Measurements from ENCODE around the gene UBE2QL1. TPM values are rescaled to one million over a fixed set of nuclear protein-coding genes. Genes with fewer than 3 reads are reported as not detected.

The UBE2QL1 gene
- total RNA-seq, 1 donor from 2014 or later: 0.17 TPM

GRCh38 chr5:6447384-6448140 lies 1.1 kb upstream of the UBE2QL1 start:
- peaks cover 32% of the 10 kb centered on the region for H3K27me3 ChIP-seq (ENCODE audit: control insufficient read depth, insufficient read depth, low read length)
- TF ChIP-seq CTCF (IDR thresholded peaks at IDR 0.05; ENCODE audit: insufficient read depth, low read length, poor library complexity, severe bottlenecking): no peak
- DNase-seq (ENCODE audit: low read depth): no peak
- H3K4me3 ChIP-seq (ENCODE audit: low read depth, low read length): no peak overlapping the region
- no peaks in the 10 kb centered on the region for H3K36me3 ChIP-seq (ENCODE audit: control insufficient read depth, insufficient read depth, low read length)

- no peak overlapping the region for H3K4me3 ChIP-seq (ENCODE audit: low read depth, low read length)
- TF ChIP-seq CTCF (IDR thresholded peaks at IDR 0.05; ENCODE audit: insufficient read depth, low read length, poor library complexity, severe bottlenecking): no peak
- no peaks in the 10 kb centered on the region for H3K36me3 ChIP-seq (ENCODE audit: control insufficient read depth, insufficient read depth, low read length)
- no peak for DNase-seq (ENCODE audit: low read depth)
- peaks cover 37% of the 10 kb centered on the region for H3K27me3 ChIP-seq (ENCODE audit: control insufficient read depth, insufficient read depth, low read length)
Measured at GRCh38 chr5:6448141-6448491, 543 bp upstream of the UBE2QL1 start.

- no peak overlapping the region for H3K4me3 ChIP-seq (ENCODE audit: low read depth, low read length)
- no peak for DNase-seq (ENCODE audit: low read depth)
Measured at GRCh38 chr5:6449465-6450158, 953 bp downstream of the UBE2QL1 start.

GRCh38 chr5:6450319-6450833 lies 1.7 kb downstream of the UBE2QL1 start:
- H3K36me3 ChIP-seq (ENCODE audit: control insufficient read depth, insufficient read depth, low read length): no peaks in the 10 kb centered on the region
- peaks cover 37% of the 10 kb centered on the region for H3K27me3 ChIP-seq (ENCODE audit: control insufficient read depth, insufficient read depth, low read length)
- no peak for DNase-seq (ENCODE audit: low read depth)
- H3K4me3 ChIP-seq (ENCODE audit: low read depth, low read length): no peak overlapping the region
- no peak for TF ChIP-seq CTCF (IDR thresholded peaks at IDR 0.05; ENCODE audit: insufficient read depth, low read length, poor library complexity, severe bottlenecking)

More at GRCh38 chr5:6449465-6450158, 953 bp downstream of the UBE2QL1 start:
- Histone ChIP-seq H3K36me3 (ENCODE audit: control insufficient read depth, insufficient read depth, low read length) (no peaks in the 10 kb centered on the region), H3K27me3 (ENCODE audit: control insufficient read depth, insufficient read depth, low read length) (peaks cover 37% of the 10 kb centered on the region)
- no peak for TF ChIP-seq CTCF (IDR thresholded peaks at IDR 0.05; ENCODE audit: insufficient read depth, low read length, poor library complexity, severe bottlenecking)

GRCh38 chr5:6452622-6453504 lies 4.2 kb downstream of the UBE2QL1 start:
- Histone ChIP-seq H3K36me3 (ENCODE audit: control insufficient read depth, insufficient read depth, low read length) (no peaks in the 10 kb centered on the region), H3K27me3 (ENCODE audit: control insufficient read depth, insufficient read depth, low read length) (peaks cover 37% of the 10 kb centered on the region), H3K4me3 (ENCODE audit: low read depth, low read length) (no peak overlapping the region)
- no peak for DNase-seq (ENCODE audit: low read depth)
- no peak for TF ChIP-seq CTCF (IDR thresholded peaks at IDR 0.05; ENCODE audit: insufficient read depth, low read length, poor library complexity, severe bottlenecking)
